PC-3 (cell line): ENCODE results near the gene MXD1. TPM values are rescaled to one million over a fixed set of nuclear protein-coding genes. Genes with fewer than 3 reads are reported as not detected.

Experiments used
- ATAC-seq: fragments of 200-7000 bp; cut with Tn5 transposase; 2 replicates; pipeline ENCODE4 v1.9.1; 2020; ENCODE audit warnings: mild to moderate bottlenecking, moderate library complexity
- BruUV-seq: library from RNA; stranded (reverse); fragments of 400-500 nt; replicated peaks from 2 replicates; lab custom pipeline; 2021; lab: Mats Ljungman, UMichigan
- CTCF ChIA-PET: fragments of 300-600 bp; sonication (Branson Sonifier 250); formaldehyde crosslinking; loops from one replicate; lab custom pipeline; 2022; ENCODE audit warnings: antibody characterized with exemption; lab: Charles Lee
- POLR2A ChIA-PET: fragments of 300-600 bp; sonication (Branson Sonifier 250); formaldehyde crosslinking; loops from one replicate; lab custom pipeline; 2022; ENCODE audit warnings: antibody characterized with exemption; ENCODE audit not compliant: unreplicated experiment; lab: Charles Lee
- DNase-seq: peaks from one replicate; pipeline ENCODE4 v3.0.0-alpha.2; 2015
- H2AFZ ChIP-seq: fragments of 300-600 bp; sonication (generic); 2 replicates; pipeline ENCODE4 v1.6.0; 2016; ENCODE audit warnings: antibody characterized with exemption, low read length
- H3F3A ChIP-seq: fragments of 300-600 bp; sonication (generic); one replicate; pipeline ENCODE4 v1.6.0; 2017; ENCODE audit warnings: antibody characterized with exemption, low read length, control low read depth, mild to moderate bottlenecking; ENCODE audit not compliant: unreplicated experiment
- H3K27ac ChIP-seq: fragments of 300-600 bp; sonication (generic); 2 replicates; pipeline ENCODE4 v1.5.1; 2016; ENCODE audit warnings: mild to moderate bottlenecking, low read length
- H3K27me3 ChIP-seq: fragments of 300-600 bp; sonication (generic); 2 replicates; pipeline ENCODE4 v1.6.1; 2016; ENCODE audit warnings: low read length, mixed read lengths
- H3K36me3 ChIP-seq: fragments of 300-600 bp; sonication (generic); 2 replicates; pipeline ENCODE4 v1.6.1; 2016; ENCODE audit warnings: low read depth, mixed run types, low read length, mixed read lengths
- H3K4me1 ChIP-seq: fragments of 300-600 bp; sonication (generic); 2 replicates; pipeline ENCODE4 v1.5.1; 2016; ENCODE audit warnings: low read length; ENCODE audit not compliant: insufficient read depth
- H3K4me2 ChIP-seq: fragments of 300-600 bp; sonication (generic); 2 replicates; pipeline ENCODE4 v1.6.0; 2016; ENCODE audit warnings: low read length
- H3K4me3 ChIP-seq: fragments of 300-600 bp; sonication (generic); 2 replicates; pipeline ENCODE4 v1.5.1; 2016; ENCODE audit warnings: mild to moderate bottlenecking, low read length, mixed read lengths
- H3K79me2 ChIP-seq: fragments of 300-600 bp; sonication (generic); 2 replicates; pipeline ENCODE4 v1.6.1; 2017; ENCODE audit warnings: low read length, mixed read lengths
- H3K9ac ChIP-seq: fragments of 300-600 bp; sonication (generic); 2 replicates; pipeline ENCODE4 v1.6.0; 2016; ENCODE audit warnings: mild to moderate bottlenecking, low read length
- H3K9me2 ChIP-seq: fragments of 300-600 bp; sonication (generic); replicated peaks from 2 replicates; pipeline ENCODE4 v1.6.1; 2016; ENCODE audit warnings: mixed run types, low read length, mixed read lengths
- H3K9me3 ChIP-seq: fragments of 300-600 bp; sonication (generic); 2 replicates; pipeline ENCODE4 v1.6.1; 2016; ENCODE audit warnings: low read length, mixed read lengths
- H4K20me1 ChIP-seq: fragments of 300-600 bp; sonication (generic); 2 replicates; pipeline ENCODE4 v1.6.1; 2016; ENCODE audit warnings: low read length, mixed read lengths
- EZH2 ChIP-seq: fragments of 300-600 bp; sonication (generic); IDR thresholded peaks from one replicate; pipeline ENCODE4 v1.6.1; 2017; ENCODE audit warnings: antibody characterized with exemption, mild to moderate bottlenecking, low read length; ENCODE audit not compliant: unreplicated experiment
- EZH2phosphoT487 ChIP-seq: fragments of 300-600 bp; sonication (generic); IDR thresholded peaks from 2 replicates; pipeline ENCODE4 v1.6.1; 2018; ENCODE audit warnings: mild to moderate bottlenecking, antibody characterized with exemption, low read length, borderline replicate concordance
- intact Hi-C: fragments of 100-400 bp; cut with micrococcal nuclease; formaldehyde crosslinking; loops from 2 replicates; pipeline ENCODE4 v1.9.0; 2023
- total RNA-seq: library from RNA; depleted of rRNA; stranded (reverse); fragments of >200 nt; gene quantifications from 2 replicates; pipeline ENCODE4 v1.2.3, GENCODE V29; 2014
- TF ChIP-seq, protein P1 (sequence below): fragments of 300-600 bp; sonication (generic); conservative IDR thresholded peaks from 2 replicates; pipeline ENCODE4 v1.5.1; 2017; ENCODE audit warnings: antibody characterized with exemption, low read depth, mild to moderate bottlenecking, low read length

MXD1 gene
- total RNA-seq, 1 experiment from 2014 or later = 6.8 TPM

GRCh38 chr2:69907216-69907615 lies 7.7 kb upstream of the MXD1 start:
- BruUV-seq = no TSS peak
- Histone ChIP-seq H3K36me3 (peaks cover 34% of the 10 kb centered on the region), H3K9me3 (no peaks in the 10 kb centered on the region), H3K4me2 (no peak overlapping the region), H3K27ac (no peak overlapping the region), H2AFZ (no peak overlapping the region), H3K9ac (no peak overlapping the region), H3K4me1 (no peaks in the 10 kb centered on the region), H3F3A (peaks cover 15% of the 10 kb centered on the region), H3K27me3 (no peaks in the 10 kb centered on the region), H3K4me3 (no peak overlapping the region), H4K20me1 (no peaks in the 10 kb centered on the region), H3K9me2 (no peaks in the 10 kb centered on the region), H3K79me2 (no peaks in the 10 kb centered on the region)
- DNase-seq (no peak), ATAC-seq (no peak)
- TF ChIP-seq, protein P1, sequence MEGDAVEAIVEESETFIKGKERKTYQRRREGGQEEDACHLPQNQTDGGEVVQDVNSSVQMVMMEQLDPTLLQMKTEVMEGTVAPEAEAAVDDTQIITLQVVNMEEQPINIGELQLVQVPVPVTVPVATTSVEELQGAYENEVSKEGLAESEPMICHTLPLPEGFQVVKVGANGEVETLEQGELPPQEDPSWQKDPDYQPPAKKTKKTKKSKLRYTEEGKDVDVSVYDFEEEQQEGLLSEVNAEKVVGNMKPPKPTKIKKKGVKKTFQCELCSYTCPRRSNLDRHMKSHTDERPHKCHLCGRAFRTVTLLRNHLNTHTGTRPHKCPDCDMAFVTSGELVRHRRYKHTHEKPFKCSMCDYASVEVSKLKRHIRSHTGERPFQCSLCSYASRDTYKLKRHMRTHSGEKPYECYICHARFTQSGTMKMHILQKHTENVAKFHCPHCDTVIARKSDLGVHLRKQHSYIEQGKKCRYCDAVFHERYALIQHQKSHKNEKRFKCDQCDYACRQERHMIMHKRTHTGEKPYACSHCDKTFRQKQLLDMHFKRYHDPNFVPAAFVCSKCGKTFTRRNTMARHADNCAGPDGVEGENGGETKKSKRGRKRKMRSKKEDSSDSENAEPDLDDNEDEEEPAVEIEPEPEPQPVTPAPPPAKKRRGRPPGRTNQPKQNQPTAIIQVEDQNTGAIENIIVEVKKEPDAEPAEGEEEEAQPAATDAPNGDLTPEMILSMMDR = no peak
- TF ChIP-seq EZH2phosphoT487 = no peak
- no peak for TF ChIP-seq EZH2
- intact Hi-C loops = no loop called here
- CTCF ChIA-PET = no interaction called here
- POLR2A ChIA-PET = no interaction called here

GRCh38 chr2:69911985-69912563 lies 2.8 kb upstream of the MXD1 start:
- Histone ChIP-seq H3K4me1 (peaks cover 12% of the 10 kb centered on the region), H3K36me3 (peaks cover 22% of the 10 kb centered on the region), H3K27ac (no peak overlapping the region), H3K9me3 (no peaks in the 10 kb centered on the region), H3K27me3 (no peaks in the 10 kb centered on the region), H3K79me2 (peaks cover 21% of the 10 kb centered on the region), H3F3A (peaks cover 15% of the 10 kb centered on the region), H3K4me2 (no peak overlapping the region), H2AFZ (no peak overlapping the region), H3K4me3 (no peak overlapping the region), H4K20me1 (no peaks in the 10 kb centered on the region), H3K9ac (no peak overlapping the region), H3K9me2 (no peaks in the 10 kb centered on the region)
- DNase-seq (peak; percentile 62), ATAC-seq (no peak)
- intact Hi-C loops = loop anchor here (5.0 to 10.0 kb wide), 2 partner anchors 190 to 333 kb away; partner anchors contain the start of gene TIA1
- TF ChIP-seq EZH2phosphoT487 = no peak
- no peak for TF ChIP-seq EZH2
- TF ChIP-seq, protein P1 = peak; percentile 87
- ChIA-PET CTCF (interaction anchor here (0.7 to 1.0 kb wide), 2 partner anchors 123 to 159 kb away, joined by 3 to 5 read pairs; no protein-coding TSS in a partner anchor), POLR2A (interaction anchor here (0.6 to 1.0 kb wide), 2 partner anchors 187 to 390 kb away, joined by 3 read pairs; partner anchors contain the start of gene FAM136A)
- BruUV-seq = no TSS peak
